NCI-H345 treated with DMSO at 0.1 percent for 48 hours (cell line): ENCODE data around the gene HCAR2.
"Not testable (repeated sequence)": the region's sequence is repeated elsewhere in the genome, so short reads cannot be mapped to it uniquely, and the experiment has no call there.

Source experiments
- DNase-seq: peaks from one replicate; lab custom pipeline; 2025; ENCODE audit not compliant: unreplicated experiment; lab: John Stamatoyannopoulos, UW

HCAR2 gene

GRCh38 chr12:122669397-122670070, 33.6 kb downstream of the HCAR2 start:
- no peak for DNase-seq

GRCh38 chr12:122668268-122668667, 34.9 kb downstream of the HCAR2 start:
- no peak for DNase-seq

GRCh38 chr12:122665759-122666158, 37.4 kb downstream of the HCAR2 start:
- no peak for DNase-seq

- DNase-seq, result no peak
Observed at GRCh38 chr12:122665349-122665748, 37.8 kb downstream of the HCAR2 start.

GRCh38 chr12:122661938-122662337, 41.2 kb downstream of the HCAR2 start:
- DNase-seq, result no peak

- no peak for DNase-seq
Observed at GRCh38 chr12:122661246-122661645, 41.9 kb downstream of the HCAR2 start.

GRCh38 chr12:122659579-122659978, 43.6 kb downstream of the HCAR2 start:
- DNase-seq, result no peak

- no peak for DNase-seq
Observed at GRCh38 chr12:122656298-122656697, 46.9 kb downstream of the HCAR2 start.

GRCh38 chr12:122653291-122653690, 49.9 kb downstream of the HCAR2 start:
- DNase-seq, result not testable (repeated sequence)

- DNase-seq, result no peak
Observed at GRCh38 chr12:122651520-122652224, 51.5 kb downstream of the HCAR2 start.
